Measurements from ENCODE around the gene GRAMD1B. TPM values are rescaled to one million over a fixed set of nuclear protein-coding genes. Genes with fewer than 3 reads are reported as not detected.
A peak's percentile ranks its signal among the peaks of the same experiment; 100 is the strongest.

GRAMD1B gene
- total and polyA plus RNA-seq, 3 experiments from 2014 or later = 2.1 to 28.2 (median 27.9) TPM

DNA sequence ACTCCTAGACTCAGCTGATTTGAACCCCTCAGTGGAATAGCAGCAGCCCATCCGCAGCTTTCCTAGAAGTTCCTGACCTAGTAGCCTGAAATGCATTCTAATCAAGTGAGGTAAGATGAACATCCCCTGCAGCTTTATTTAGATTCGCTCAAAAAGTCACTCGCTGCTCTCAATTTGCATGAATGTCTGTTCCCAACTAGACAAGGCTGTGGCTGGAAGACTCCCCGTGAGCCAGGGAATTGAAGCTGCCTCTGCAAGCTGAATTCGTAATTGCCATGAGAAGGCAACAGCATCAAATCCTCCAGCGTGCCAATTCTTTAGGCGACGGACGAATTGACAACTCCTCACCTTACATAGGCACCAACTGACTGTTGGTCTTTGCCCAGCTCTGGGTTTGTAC is 241.5 kb downstream of the GRAMD1B start:
- no peak overlapping the region for H3K27ac Mint-ChIP-seq
- peaks cover 0 to 2% (median 0%) of the 10 kb centered on the region in 5 donors for H3K9me3 Mint-ChIP-seq
- peaks cover 3 to 17% of the 10 kb centered on the region in 2 donors for H3K27me3 Mint-ChIP-seq
- no peaks in the 10 kb centered on the region for H3K4me1 ChIP-seq (ENCODE audit: insufficient read depth, low read length)
- H3K9me3 ChIP-seq (ENCODE audit: low read length) = no peaks in the 10 kb centered on the region
- H3K4me3 ChIP-seq (ENCODE audit: low read length) = no peak overlapping the region
- H3K4me3 Mint-ChIP-seq = peak overlapping the region in 1 of 7 donors; percentile 14
- ChIA-PET POLR2A (no interaction called here), CTCF (interaction anchor here (1.0 kb wide), 1 partner anchor 40 kb away, joined by 4 read pairs; no protein-coding TSS in a partner anchor)
- no peaks in the 10 kb centered on the region for H3K36me3 Mint-ChIP-seq
- H3K4me1 Mint-ChIP-seq = no peaks in the 10 kb centered on the region
- no peaks in the 10 kb centered on the region for H3K36me3 ChIP-seq (ENCODE audit: insufficient read depth, low read length)
- no peaks in the 10 kb centered on the region for H3K27me3 ChIP-seq (ENCODE audit: insufficient read depth, low read length, poor library complexity, severe bottlenecking)
- no peak for DNase-seq
- no peak overlapping the region for H3K27ac ChIP-seq (ENCODE audit: low read depth, low read length)

- ChIA-PET CTCF (interaction anchor here (1.0 kb wide), 1 partner anchor 39 kb away, joined by 4 read pairs; no protein-coding TSS in a partner anchor), POLR2A (no interaction called here)
- Mint-ChIP-seq H3K4me3 (no peak overlapping the region), H3K27ac (no peak overlapping the region), H3K4me1 (no peaks in the 10 kb centered on the region), H3K9me3 (peaks cover 0 to 2% (median 0%) of the 10 kb centered on the region in 5 donors), H3K27me3 (peaks cover 2 to 14% of the 10 kb centered on the region in 2 donors), H3K36me3 (no peaks in the 10 kb centered on the region)
- Histone ChIP-seq H3K27ac (ENCODE audit: low read depth, low read length) (no peak overlapping the region), H3K27me3 (ENCODE audit: insufficient read depth, low read length, poor library complexity, severe bottlenecking) (no peaks in the 10 kb centered on the region), H3K9me3 (ENCODE audit: low read length) (no peaks in the 10 kb centered on the region), H3K36me3 (ENCODE audit: insufficient read depth, low read length) (no peaks in the 10 kb centered on the region), H3K4me1 (ENCODE audit: insufficient read depth, low read length) (no peaks in the 10 kb centered on the region), H3K4me3 (ENCODE audit: low read length) (no peak overlapping the region)
- DNase-seq = no peak
These were observed 242.5 kb downstream of the GRAMD1B start for GRCh38 chr11:123672568-123672967.

- H3K27me3 ChIP-seq (ENCODE audit: insufficient read depth, low read length, poor library complexity, severe bottlenecking) = no peaks in the 10 kb centered on the region
- Mint-ChIP-seq H3K36me3 (no peaks in the 10 kb centered on the region), H3K4me3 (no peak overlapping the region), H3K9me3 (peaks cover 0 to 2% (median 0%) of the 10 kb centered on the region in 5 donors), H3K27me3 (peaks cover 7 to 19% of the 10 kb centered on the region in 2 donors), H3K27ac (no peak overlapping the region), H3K4me1 (no peaks in the 10 kb centered on the region)
- POLR2A ChIA-PET = no interaction called here
- CTCF ChIA-PET = interaction anchor here (1.7 kb wide), 1 partner anchor 37 kb away, joined by 4 read pairs; no protein-coding TSS in a partner anchor
- no peaks in the 10 kb centered on the region for H3K9me3 ChIP-seq (ENCODE audit: low read length)
- H3K27ac ChIP-seq (ENCODE audit: low read depth, low read length) = no peak overlapping the region
- H3K4me1 ChIP-seq (ENCODE audit: insufficient read depth, low read length) = no peaks in the 10 kb centered on the region
- no peak for DNase-seq
- no peak overlapping the region for H3K4me3 ChIP-seq (ENCODE audit: low read length)
- no peaks in the 10 kb centered on the region for H3K36me3 ChIP-seq (ENCODE audit: insufficient read depth, low read length)
These were observed 244.2 kb downstream of the GRAMD1B start for GRCh38 chr11:123674297-123674696.

Other genes with a start within 250 kb of the GRAMD1B start
- under 1 TPM; 0.07 to 0.09 TPM for gene CLMP, start 235.0 kb upstream of the GRAMD1B start, total RNA-seq
- 0.31 TPM for gene CLMP, start 235.0 kb upstream of the GRAMD1B start, polyA plus RNA-seq
- gene SCN3B, start 224.4 kb downstream of the GRAMD1B start, total RNA-seq = not detected
- gene SCN3B, start 224.4 kb downstream of the GRAMD1B start, polyA plus RNA-seq = 0.22 TPM